Measurements from ENCODE around the gene LYVE1.
"Not testable (repeated sequence)": the region's sequence is repeated elsewhere in the genome, so short reads cannot be mapped to it uniquely, and the experiment has no call there.

The LYVE1 gene

GRCh38 chr11:10568486-10568941 is at the start of gene LYVE1:
TSS of gene LYVE1 (minus strand) at chr11:10568665. CDS start at chr11:10568532, 133 bp downstream.
- DNase-seq (ENCODE audit: low read depth): no peak

- no peak for DNase-seq (ENCODE audit: low read depth)
These were observed 49.1 kb upstream of the LYVE1 start for GRCh38 chr11:10617551-10617950.

DNA sequence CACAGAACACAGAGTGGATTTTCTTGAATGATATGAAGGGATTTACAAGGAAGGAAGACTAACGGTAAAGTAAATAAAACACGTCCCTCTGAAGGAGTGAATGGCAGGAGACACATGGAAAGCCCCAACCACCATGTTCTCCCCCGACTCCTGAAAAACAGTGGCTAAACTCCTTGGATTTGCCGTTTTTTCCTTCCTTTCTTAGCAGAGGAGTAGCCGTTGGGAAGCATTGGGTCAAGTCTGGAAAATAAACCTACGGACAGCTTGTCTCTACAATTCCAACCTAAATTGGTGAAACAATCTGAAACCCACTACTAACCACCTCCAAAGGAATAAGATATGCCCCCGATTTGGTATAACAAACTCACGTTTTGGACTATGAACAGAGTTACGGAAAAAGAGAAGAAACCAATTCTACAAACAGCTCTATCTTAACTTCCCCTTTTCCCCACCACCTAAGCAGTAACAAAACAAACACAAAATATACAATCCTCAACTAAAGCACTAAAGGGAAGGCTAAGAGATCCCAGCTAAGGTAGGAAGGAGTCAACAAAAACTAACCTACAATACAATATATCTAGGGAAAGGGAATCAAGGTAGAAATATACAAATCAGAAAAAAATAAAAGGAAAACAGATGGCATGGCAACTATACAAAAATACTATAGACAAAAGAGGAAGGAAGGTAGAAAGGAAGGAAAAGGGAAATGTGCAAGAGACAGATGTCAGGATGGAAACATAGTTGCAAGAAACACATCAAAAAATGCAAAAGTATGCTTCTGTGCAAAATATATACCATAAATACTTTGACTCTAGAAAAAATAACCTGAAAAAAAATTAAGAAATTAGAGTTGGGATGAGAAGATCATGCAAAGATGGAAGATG is 43.8 kb upstream of the LYVE1 start:
- no peak for DNase-seq (ENCODE audit: low read depth)

DNA sequence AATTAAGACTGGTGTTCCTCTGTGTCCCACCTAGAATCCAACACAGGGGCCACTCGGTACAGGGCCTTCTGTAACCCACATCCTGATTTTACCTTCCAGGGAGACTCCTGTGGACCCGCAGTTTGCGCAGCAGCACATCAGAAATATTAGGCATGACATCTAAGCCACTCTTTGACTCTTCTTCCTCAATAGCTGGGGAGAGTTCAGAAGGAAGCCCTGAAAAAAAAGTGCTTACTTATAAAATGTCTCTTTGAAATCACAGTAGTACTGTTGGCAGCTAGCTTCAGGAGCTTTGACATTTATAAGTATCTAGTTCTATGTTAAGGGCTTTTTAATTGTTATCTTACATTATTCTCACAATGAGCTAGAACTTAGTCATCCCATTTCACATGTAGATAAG is 41.2 kb upstream of the LYVE1 start:
- no peak for DNase-seq (ENCODE audit: low read depth)

DNA sequence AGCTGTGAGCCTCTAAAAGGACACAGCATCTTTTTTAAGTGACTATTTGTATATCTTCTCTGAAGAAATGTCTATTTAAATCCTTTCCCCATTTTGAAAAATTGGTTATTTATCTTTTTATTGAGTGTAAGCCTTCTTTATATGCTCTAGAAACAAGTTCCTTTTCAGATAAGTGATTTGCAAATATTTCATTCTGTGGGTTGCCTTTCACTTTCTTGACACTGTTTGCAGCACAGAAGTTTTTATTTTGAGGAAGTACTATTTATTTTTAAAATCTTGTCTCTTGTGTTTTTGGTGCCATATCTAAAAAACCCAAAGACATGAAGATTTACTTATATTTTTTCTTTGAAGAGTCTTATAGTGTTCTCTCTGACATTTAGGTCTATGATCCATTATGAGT is 40.1 kb upstream of the LYVE1 start:
- no peak for DNase-seq (ENCODE audit: low read depth)

GRCh38 chr11:10607462-10608132 is 39.1 kb upstream of the LYVE1 start:
- DNase-seq (ENCODE audit: low read depth): no peak

DNA sequence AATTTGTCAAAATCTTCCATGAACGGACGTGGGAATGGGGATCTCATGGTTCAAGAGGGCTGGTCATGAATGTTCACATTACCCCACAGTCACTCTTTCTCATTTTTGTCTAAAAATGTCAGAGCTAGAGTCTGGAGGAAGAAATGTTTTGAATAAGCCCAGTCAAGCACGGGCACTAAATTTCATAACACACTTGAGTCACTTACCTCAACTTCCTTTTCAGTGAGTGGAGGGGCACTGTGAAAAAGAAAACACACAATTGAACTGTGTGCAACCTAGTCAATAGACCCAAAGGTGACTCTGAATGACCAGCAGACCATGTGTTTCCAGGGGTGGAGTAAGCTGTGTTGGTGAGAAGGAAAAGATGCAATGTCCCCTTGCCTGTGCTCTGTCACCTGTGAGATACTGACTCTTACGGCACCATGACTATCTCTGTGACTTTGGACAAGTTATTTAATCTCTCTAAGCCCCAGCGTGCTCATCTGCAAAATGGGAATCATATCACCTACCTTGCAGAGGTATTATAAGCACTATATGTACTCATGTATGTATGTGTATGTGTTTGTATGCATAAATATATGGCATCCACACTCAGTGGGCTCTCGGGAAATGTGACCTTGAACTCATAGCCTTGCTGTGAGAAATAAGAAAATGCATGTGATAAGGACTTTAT is 38.2 kb upstream of the LYVE1 start:
- DNase-seq (ENCODE audit: low read depth): no peak

DNA sequence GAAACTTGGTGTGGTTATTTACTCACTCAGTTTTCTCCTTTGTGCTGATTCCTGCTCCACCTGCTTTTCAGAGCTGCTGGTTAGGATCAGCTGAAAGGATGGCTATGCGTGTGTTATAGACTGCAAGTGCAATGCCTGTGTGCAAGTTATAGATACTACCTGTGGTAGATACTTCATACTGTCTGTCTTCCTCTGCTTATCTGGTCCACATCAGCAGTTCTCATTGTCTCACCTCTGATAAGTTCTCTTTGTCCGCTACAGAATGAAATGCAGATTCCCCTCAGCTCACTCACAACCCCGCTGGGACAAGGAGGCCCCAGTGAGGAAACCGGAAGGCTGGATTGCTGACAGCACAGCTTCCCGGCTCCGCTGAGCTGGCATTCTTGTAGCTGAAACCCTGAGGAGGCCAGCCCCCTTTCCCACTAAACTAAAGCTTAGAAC is 37.5 kb upstream of the LYVE1 start:
- no peak for DNase-seq (ENCODE audit: low read depth)

DNA sequence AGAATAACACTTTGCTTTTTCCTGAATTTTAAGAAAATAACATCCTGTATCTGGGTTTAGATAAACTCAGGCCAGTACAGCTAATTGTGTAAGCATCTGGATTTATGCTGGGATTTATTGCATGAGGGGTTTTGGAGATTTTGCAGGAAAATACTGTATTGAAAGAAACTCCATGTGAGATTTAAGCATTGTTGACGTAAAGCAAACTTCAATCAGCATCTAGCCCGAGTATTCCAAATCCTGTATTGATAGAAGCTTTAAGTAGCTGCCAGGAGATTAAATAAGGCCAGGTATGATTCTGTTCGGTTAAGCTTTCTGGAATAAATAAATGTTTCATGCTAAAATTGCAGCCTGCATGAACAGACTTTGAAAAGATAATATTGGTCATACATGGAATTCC is 36.3 kb upstream of the LYVE1 start:
- DNase-seq (ENCODE audit: low read depth): no peak

DNA sequence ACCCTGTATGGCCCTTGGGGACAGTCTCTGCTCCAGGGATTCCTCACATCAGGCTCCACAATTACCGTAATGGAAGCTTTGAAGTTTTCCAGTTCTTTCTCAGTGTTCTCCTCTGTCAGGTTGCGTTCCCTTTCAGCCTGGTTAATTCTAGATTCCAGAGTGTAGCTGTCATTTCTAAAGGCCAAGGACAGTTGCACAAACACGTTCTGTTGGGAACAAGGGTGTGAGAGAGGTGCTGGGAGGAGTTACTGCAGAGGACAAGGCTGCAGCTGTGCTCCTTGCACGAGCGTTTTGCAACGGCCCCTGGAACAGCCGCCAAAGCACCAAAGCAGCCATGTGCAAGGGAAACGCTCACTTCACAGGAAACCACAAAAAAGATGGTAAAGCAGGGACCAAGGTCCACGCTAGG is 35.9 kb upstream of the LYVE1 start:
- DNase-seq (ENCODE audit: low read depth): no peak

DNA sequence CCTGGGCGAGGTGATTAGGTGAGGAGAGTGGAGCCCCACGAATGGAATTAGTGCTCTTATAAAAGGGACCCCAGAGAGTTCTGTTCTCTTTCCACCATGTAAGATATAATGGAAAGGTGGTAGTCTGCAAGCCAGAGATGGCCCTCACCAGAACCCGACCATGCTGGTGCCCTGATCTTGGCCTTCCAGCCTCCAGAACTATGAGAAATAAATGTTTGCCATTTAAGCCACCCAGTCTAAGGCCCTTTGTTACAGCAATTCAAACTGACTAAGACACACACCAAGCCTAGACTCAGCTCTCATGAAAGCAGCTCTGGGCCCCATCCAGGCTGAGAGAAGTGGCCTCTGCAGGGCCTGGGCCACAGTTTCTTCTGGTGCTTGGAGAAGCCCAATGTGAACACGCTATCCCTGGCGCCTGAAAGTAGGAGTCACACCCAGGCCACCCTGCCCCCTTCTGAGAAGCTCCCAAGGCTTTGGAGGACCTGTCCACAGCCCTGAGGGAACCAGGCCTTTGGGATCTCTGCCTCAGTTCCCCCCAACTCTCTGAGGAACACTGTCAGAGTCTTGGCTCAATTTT is 35.3 kb upstream of the LYVE1 start:
- DNase-seq (ENCODE audit: low read depth): no peak

DNA sequence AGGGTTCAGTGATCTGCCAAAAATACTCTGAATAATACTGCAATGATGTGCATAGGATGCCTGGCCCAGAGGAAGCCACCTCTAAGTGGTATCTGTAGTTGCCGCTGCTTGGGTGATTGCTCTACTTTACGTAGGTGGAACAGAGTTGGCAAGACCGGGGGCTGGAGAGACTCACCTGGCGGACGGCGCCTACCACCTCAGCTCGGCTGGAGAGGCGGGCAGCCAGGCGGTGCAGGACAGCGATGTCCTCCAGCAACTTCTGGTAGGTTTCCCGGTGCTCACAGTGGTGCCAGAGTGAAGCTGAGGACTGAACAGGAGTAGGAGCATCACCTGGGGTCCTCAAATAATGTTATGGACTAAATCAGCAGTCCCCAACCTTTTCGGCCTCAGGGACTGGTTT is 34.5 kb upstream of the LYVE1 start:
- DNase-seq (ENCODE audit: low read depth): no peak

DNA sequence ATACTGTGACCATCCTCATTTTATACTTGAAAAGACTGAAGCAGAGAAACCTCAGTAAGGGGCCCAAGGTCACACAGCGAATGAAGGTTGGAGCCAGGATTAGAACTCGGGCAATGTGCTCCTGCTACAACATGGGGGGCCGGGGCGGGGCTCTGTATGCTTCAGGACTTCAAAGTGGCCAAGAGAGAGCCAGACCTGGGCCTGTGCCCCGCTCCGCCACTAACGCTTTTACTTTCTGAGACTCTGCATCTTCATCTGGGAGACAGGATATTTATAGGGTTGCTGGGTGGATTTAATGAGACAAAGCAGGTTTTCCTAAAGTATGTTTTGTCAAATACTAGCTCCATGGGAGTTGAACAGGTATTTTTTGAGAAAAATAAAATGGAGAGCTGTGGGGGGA is 33.9 kb upstream of the LYVE1 start:
- DNase-seq (ENCODE audit: low read depth): no peak

GRCh38 chr11:10601837-10602236 is 33.4 kb upstream of the LYVE1 start:
- no peak for DNase-seq (ENCODE audit: low read depth)

- DNase-seq (ENCODE audit: low read depth): no peak
These were observed 32.2 kb upstream of the LYVE1 start for GRCh38 chr11:10600570-10601248.

DNA sequence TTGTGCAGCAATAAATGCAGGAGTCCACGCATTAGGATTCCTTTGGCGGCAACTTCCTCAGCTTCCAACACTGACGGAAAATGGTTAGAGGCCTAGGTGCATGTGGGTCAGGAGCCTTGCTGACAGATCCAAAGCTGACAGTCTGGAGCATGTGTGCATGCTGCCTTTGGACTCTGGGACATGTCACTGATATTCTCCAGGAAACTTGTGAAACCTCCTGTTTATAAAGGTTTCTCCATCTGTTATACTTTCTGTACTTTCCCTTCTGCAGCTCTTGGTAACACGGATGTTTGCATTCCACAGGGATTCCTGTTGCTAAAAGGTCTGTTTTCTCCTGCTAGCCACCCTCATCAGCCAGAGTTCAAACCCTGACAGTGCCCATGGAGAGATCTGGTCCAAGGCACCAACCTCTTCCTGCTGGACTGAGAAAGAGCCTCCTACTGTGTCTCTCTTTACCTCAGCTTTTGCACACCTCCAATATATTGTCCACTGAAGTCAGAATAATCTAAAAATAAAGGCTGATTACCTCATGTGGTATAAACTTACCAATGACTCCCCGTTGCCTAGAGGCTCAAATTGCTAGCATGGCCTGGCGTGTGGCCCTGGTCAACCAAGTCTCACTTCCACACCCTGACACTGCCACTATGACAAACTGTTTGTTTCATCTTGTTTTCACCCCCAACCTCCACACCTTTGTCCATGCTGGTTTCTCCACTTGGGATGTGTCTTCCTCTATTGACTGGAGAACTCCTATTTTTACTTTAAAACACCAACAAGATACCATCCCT is 31.1 kb upstream of the LYVE1 start:
- no peak for DNase-seq (ENCODE audit: low read depth)

GRCh38 chr11:10598816-10599215 is 30.4 kb upstream of the LYVE1 start:
- no peak for DNase-seq (ENCODE audit: low read depth)

- DNase-seq (ENCODE audit: low read depth): no peak
These were observed 29.4 kb upstream of the LYVE1 start for GRCh38 chr11:10597877-10598351.

- DNase-seq (ENCODE audit: low read depth): not testable (repeated sequence)
These were observed 27.4 kb upstream of the LYVE1 start for GRCh38 chr11:10595840-10596239.

DNA sequence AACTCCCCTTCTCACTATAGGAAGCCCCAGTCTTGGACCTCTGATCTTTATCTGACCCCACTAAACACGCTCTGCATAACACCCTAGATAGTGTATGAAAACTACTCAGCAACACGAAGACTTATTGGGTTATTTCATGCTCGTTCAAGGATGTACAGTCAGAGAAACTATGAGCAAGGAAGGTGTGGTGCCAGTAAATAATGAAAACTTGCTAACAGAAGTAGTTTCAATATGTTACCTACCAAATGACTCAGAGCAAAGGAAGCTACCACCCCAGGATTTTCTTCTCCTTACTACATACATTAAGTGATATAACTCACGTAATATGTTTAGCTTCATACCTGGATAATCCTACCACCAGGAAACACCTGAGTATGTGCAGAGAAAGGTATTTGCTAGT is 25.9 kb upstream of the LYVE1 start:
- no peak for DNase-seq (ENCODE audit: low read depth)

DNA sequence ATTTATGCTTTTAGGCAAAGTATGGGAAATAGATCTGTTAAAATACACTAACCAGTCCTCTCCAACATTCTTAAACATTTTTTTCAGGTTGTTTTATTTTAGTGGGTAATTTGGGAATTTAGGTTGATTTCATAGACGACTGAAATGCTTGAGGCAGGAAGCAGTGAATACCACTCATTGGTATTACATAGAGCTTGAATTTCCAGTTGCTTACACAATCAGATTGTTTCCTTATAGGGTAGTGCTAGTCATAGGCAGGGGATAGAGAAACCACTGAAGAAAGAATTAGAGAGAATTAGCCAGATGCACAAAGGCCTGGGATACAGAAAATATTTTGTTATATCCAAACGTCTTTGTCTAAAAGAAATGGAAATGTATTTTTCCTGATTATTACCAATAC is 23.9 kb upstream of the LYVE1 start:
- DNase-seq (ENCODE audit: low read depth): peak; percentile 81
